Psoas muscle (tissue), 8 donors: ENCODE results near the gene SLC7A6. TPM values are rescaled to one million over a fixed set of nuclear protein-coding genes. Genes with fewer than 3 reads are reported as not detected.

Experiments
- ATAC-seq, 4 donors: fragments of 200-7000 bp; cut with Tn5 transposase; one replicate each; pipeline ENCODE4 v1.9.1; 2020; ENCODE audit warnings: moderate library complexity in 3 of 4, mild to moderate bottlenecking in 2 of 4
- DNase-seq, 2 donors: peaks; one replicate each; pipeline ENCODE4 v3.0.0-alpha.2; 2020
- H3K27ac ChIP-seq: fragments of 200-600 bp; one replicate; pipeline ENCODE4 v1.8.0; 2022
- H3K27me3 ChIP-seq, 3 donors: fragments of 200-600 bp in 1 of 3; one replicate each; pipeline versions ENCODE4 v1.6.1 to v1.8.0; 2013 to 2022; ENCODE audit warnings: low read length in 2 of 3, mild to moderate bottlenecking in 2 of 3, moderate library complexity in 1 of 3; ENCODE audit not compliant: insufficient read depth in 3 of 3
- H3K36me3 ChIP-seq, 2 donors: fragments of 200-600 bp in 1 of 2; one replicate each; pipeline versions ENCODE4 v1.6.1 to v1.8.0; 2013 to 2022; ENCODE audit warnings: low read depth in 1 of 2, mild to moderate bottlenecking in 1 of 2, moderate library complexity in 1 of 2; ENCODE audit not compliant: insufficient read depth in 1 of 2
- H3K4me1 ChIP-seq: fragments of 200-600 bp; one replicate; pipeline ENCODE4 v1.8.0; 2022
- H3K4me3 ChIP-seq: fragments of 200-600 bp; one replicate; pipeline ENCODE4 v1.8.0; 2022; ENCODE audit warnings: mild to moderate bottlenecking
- H3K9me3 ChIP-seq: fragments of 200-600 bp; one replicate; pipeline ENCODE4 v1.8.0; 2022
- WGBS, 3 donors: extraction: QIAGEN DNeasy Blood & Tissue Kit; methylation state at CpG; one replicate each; pipeline versions ENCODE4 v1.1.6 to v1.1.7; 2013; 5-methylcytosine and 5-hydroxymethylcytosine counted together
- intact Hi-C, 2 donors: fragments of 100-400 bp; cut with DNase I; formaldehyde crosslinking; loops; one replicate each; pipeline versions ENCODE4 v1.11.0 to v1.14.2; 2022
- polyA plus RNA-seq, 3 donors: library from polyadenylated mRNA; stranded (reverse); fragments of 200-250 nt; gene quantifications; one replicate each; pipeline ENCODE4 v1.2.3, GENCODE V29; 2013
- total RNA-seq, 4 donors: library from RNA; stranded (reverse); fragmentation: NEBNext Ultra II Directional in 2 of 4; extraction: Animal tissue kit (Norgen Biotek cat#: 25700) in 2 of 4; gene quantifications; one replicate each; pipeline versions ENCODE4 v1.2.1 to v1.2.4, GENCODE V29; 2021 to 2023
- TF ChIP-seq, protein P1 (sequence below): fragments of 200-600 bp; IDR thresholded peaks from one replicate; pipeline ENCODE4 v1.8.0; 2022; ENCODE audit warnings: antibody characterized with exemption
- donor health status: healthy with polysubstance abuse.
- donor health status: DM: no; HTN: no; CAD: no; lungs with moderate emphysema.
- donor health status: Bipolar disorder and iron deficiency.
- donor health status: healthy.
- donor health status: DM: yes; HTN: yes; CAD: no.
- donor health status: DM: no; HTN: no; CAD: no.
- donor health status: DM: no; HTN: no; CAD: no.
- donor health status: DM: yes; HTN: yes; CAD: no.

The SLC7A6 gene
- total and polyA plus RNA-seq, 7 donors = 9.2 to 217 (median 48.7) TPM

DNA sequence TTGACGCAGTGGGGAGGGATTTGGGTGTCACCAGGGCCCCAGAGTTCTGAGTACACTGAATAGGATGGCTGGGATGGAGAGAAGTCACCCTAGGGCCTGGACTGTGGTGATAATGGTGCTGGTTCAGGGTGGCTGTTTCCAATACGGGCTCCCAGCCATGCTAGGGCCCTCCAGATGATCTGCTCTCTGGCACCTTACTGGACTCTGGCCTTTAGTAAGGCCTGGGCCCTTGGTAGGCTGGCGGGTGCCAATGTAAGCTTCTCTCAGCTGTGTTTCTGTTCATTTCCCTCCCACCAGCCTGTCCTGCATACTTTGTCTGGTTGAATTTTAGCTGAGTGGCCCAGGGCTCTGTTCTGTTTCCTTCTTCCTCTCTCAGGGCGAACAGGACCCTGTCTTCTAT lies 16.4 kb upstream of the SLC7A6 start:
- ATAC-seq (no peak), DNase-seq (peak; percentile 3 to 40)
- TF ChIP-seq, protein P1, sequence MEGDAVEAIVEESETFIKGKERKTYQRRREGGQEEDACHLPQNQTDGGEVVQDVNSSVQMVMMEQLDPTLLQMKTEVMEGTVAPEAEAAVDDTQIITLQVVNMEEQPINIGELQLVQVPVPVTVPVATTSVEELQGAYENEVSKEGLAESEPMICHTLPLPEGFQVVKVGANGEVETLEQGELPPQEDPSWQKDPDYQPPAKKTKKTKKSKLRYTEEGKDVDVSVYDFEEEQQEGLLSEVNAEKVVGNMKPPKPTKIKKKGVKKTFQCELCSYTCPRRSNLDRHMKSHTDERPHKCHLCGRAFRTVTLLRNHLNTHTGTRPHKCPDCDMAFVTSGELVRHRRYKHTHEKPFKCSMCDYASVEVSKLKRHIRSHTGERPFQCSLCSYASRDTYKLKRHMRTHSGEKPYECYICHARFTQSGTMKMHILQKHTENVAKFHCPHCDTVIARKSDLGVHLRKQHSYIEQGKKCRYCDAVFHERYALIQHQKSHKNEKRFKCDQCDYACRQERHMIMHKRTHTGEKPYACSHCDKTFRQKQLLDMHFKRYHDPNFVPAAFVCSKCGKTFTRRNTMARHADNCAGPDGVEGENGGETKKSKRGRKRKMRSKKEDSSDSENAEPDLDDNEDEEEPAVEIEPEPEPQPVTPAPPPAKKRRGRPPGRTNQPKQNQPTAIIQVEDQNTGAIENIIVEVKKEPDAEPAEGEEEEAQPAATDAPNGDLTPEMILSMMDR = no peak
- Histone ChIP-seq H3K9me3 (no peaks in the 10 kb centered on the region), H3K36me3 (peaks cover 0 to 33% of the 10 kb centered on the region in 2 donors), H3K27ac (peak overlapping the region; percentile 92), H3K4me1 (peaks cover 65% of the 10 kb centered on the region), H3K4me3 (peak overlapping the region; percentile 85), H3K27me3 (no peaks in the 10 kb centered on the region)
- WGBS, 3 donors = 52 to 69% (median 63%) methylated on average over 4 of the region's 4 CpGs
- intact Hi-C loops = no loop called here

DNA sequence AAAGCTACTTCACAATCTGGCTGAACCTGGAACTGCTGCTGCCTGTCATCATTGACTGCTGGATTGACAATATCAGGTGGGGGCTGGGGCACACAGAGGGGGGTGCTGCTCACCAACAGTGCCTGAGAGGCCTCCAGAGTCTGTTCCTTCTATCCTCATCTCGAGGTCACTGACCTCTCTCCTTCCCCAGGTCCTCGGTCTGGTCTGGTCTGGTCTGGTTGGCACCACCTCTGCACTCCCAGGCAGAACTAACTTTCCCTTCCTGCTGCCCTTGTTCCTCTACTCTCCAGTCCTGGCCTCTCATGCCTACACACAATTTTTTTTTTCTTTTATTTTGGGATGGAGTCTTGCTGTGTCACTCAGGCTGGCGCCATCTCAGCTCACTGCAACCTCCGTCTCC lies 15.0 kb upstream of the SLC7A6 start:
- intact Hi-C loops = no loop called here
- peaks cover 64% of the 10 kb centered on the region for H3K4me1 ChIP-seq

DNA sequence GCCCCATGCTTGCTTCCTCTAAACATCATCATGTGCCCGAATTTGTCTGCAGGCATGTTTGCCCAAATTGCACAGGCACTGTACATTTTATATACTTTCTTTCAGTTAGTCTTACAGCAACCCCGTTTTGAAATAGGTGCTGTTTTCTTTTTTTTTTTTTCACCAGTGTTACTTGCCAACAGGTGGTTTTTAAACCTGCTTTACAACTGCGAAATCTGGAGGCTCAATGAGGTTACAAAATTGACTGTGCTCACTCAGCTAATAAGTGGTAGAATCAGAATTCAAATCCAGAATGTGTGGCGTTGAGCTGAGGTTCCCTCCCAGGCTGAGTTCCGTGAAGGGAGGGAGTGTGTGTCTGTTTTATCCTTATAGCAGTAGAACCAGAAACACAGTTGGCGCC lies 13.4 kb upstream of the SLC7A6 start:
- WGBS, 3 donors = 74 to 91% (median 86%) methylated on average over 6 of the region's 6 CpGs
- H3K4me3 ChIP-seq = peak overlapping the region; percentile 18
- DNase-seq = no peak
- TF ChIP-seq, protein P1 = no peak
- H3K27me3 ChIP-seq = no peaks in the 10 kb centered on the region
- no peak for ATAC-seq
- peak overlapping the region; percentile 99 for H3K27ac ChIP-seq
- intact Hi-C loops = no loop called here
- peaks cover 8 to 63% of the 10 kb centered on the region in 2 donors for H3K36me3 ChIP-seq
- H3K4me1 ChIP-seq = peaks cover 74% of the 10 kb centered on the region
- no peaks in the 10 kb centered on the region for H3K9me3 ChIP-seq

More for the DNA sequence above, 15.0 kb upstream of the SLC7A6 start:
- Histone ChIP-seq H3K27ac (peak overlapping the region; percentile 92), H3K36me3 (peaks cover 0 to 47% of the 10 kb centered on the region in 2 donors), H3K27me3 (no peaks in the 10 kb centered on the region), H3K9me3 (no peaks in the 10 kb centered on the region), H3K4me3 (peak overlapping the region; percentile 12)
- no peak for ATAC-seq
- TF ChIP-seq, protein P1 = no peak
- 43 to 70% (median 55%) methylated on average over 4 of the region's 4 CpGs for WGBS, 3 donors
- DNase-seq = peak in 1 of 2 donors; percentile 41

DNA sequence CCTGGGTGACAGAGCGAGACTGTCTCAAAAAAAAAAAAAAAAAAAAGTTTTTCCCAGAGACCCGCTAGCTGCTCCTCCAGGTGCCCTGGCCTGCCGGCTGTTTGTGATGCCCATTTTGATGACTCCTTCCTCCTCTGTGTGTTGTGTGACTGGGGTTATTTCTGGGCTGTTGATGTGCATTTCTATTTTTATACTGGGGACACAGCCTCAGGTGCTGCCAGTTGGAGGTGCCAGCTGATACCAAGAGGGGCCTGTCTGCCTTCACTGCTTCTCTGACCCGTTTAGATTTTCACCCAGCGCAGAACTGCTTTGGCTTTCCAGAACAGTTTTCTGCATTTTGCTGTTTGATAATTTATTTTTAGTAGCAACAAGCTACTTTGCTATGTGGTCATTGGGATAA lies 12.5 kb upstream of the SLC7A6 start:
- 28 to 45% (median 33%) methylated on average over 5 of the region's 5 CpGs for WGBS, 3 donors
- no peaks in the 10 kb centered on the region for H3K27me3 ChIP-seq
- peak overlapping the region; percentile 18 for H3K4me3 ChIP-seq
- peaks cover 8 to 72% of the 10 kb centered on the region in 2 donors for H3K36me3 ChIP-seq
- peak overlapping the region; percentile 99 for H3K27ac ChIP-seq
- peak; percentile 86 to 91 (median 88) for ATAC-seq
- DNase-seq = peak; percentile 46 to 84
- TF ChIP-seq, protein P1 = no peak
- no peaks in the 10 kb centered on the region for H3K9me3 ChIP-seq
- H3K4me1 ChIP-seq = peaks cover 73% of the 10 kb centered on the region
- intact Hi-C loops = no loop called here

DNA sequence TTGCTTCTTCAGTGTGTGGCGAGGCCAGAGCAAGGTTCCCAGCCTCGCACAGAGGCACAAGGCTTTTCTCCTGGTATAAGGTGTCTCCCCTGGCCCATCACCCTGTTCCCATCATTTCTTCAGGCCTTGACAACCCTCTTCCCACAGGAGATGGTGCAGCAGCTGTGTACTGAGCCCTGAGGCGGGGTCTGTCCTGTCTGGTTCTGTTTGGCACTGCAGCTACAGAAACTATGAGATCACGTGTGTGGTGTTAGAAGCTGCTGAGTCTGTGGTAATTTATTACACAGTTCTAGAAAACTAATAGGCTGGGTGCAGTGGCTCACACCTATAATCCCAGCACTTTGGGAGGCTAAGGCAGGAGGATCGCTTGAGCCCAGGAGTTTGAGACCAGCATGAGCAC lies 11.9 kb upstream of the SLC7A6 start:
- Histone ChIP-seq H3K27me3 (no peaks in the 10 kb centered on the region), H3K4me3 (no peak overlapping the region), H3K27ac (peak overlapping the region; percentile 99), H3K9me3 (no peaks in the 10 kb centered on the region), H3K36me3 (peaks cover 8 to 75% of the 10 kb centered on the region in 2 donors), H3K4me1 (peaks cover 71% of the 10 kb centered on the region)
- 40 to 66% (median 44%) methylated on average over 5 of the region's 5 CpGs for WGBS, 3 donors
- peak; percentile 24 to 47 (median 38) for ATAC-seq
- intact Hi-C loops = no loop called here
- peak in 1 of 2 donors; percentile 40 for DNase-seq
- TF ChIP-seq, protein P1 = no peak
